WTC11 (cell line): ENCODE results near the gene GPATCH1. TPM values are rescaled to one million over a fixed set of nuclear protein-coding genes. Genes with fewer than 3 reads are reported as not detected.

Experiments
- ATAC-seq: fragments of 200-7000 bp; cut with Tn5 transposase; 2 replicates; pipeline ENCODE4 v1.10.0; 2021; ENCODE audit warnings: mild to moderate bottlenecking, moderate library complexity
- CTCF ChIA-PET: fragments of 300-600 bp; sonication (Branson Sonifier 250); formaldehyde crosslinking; loops from one replicate; lab custom pipeline; 2021; ENCODE audit warnings: antibody characterized with exemption; lab: Charles Lee
- POLR2A ChIA-PET: fragments of 350-600 bp; sonication (Branson Sonifier 250); formaldehyde crosslinking; loops from one replicate; lab custom pipeline; 2021; ENCODE audit warnings: antibody characterized with exemption; lab: Charles Lee
- DNase-seq: peaks from one replicate; pipeline ENCODE4 v3.0.0; 2021; ENCODE audit warnings: low spot score
- H3K27ac Mint-ChIP-seq: 2 replicates; pipeline ENCODE4 v1.8.0; 2021; ENCODE audit warnings: mixed read lengths
- H3K27me3 Mint-ChIP-seq: 2 replicates; pipeline ENCODE4 v1.8.0; 2021; ENCODE audit warnings: low read depth, mild to moderate bottlenecking, moderate library complexity, mixed read lengths
- H3K36me3 Mint-ChIP-seq: 2 replicates; pipeline ENCODE4 v1.8.0; 2021; ENCODE audit warnings: mixed read lengths
- H3K4me1 Mint-ChIP-seq: 2 replicates; pipeline ENCODE4 v1.8.0; 2022; ENCODE audit warnings: mixed read lengths
- H3K4me3 Mint-ChIP-seq: 2 replicates; pipeline ENCODE4 v1.8.0; 2021; ENCODE audit warnings: mild to moderate bottlenecking, moderate library complexity, mixed read lengths
- H3K9me3 Mint-ChIP-seq: 2 replicates; pipeline ENCODE4 v1.8.0; 2021; ENCODE audit warnings: mixed read lengths
- ATF2 ChIP-seq: sonication (generic); formaldehyde crosslinking; IDR thresholded peaks from 2 replicates; pipeline ENCODE4 v1.8.1; 2022; ENCODE audit warnings: low read depth, missing genetic modification reagents, borderline replicate concordance
- ATF6 ChIP-seq: sonication (generic); formaldehyde crosslinking; IDR thresholded peaks from 2 replicates; pipeline ENCODE4 v1.8.1; 2023; ENCODE audit warnings: mild to moderate bottlenecking, missing genetic modification reagents
- GRHL2 ChIP-seq: fragments of 250-450 bp; sonication (Bioruptor Pico); IDR thresholded peaks from 2 replicates; pipeline ENCODE4 v1.8.0; 2022; ENCODE audit warnings: mild to moderate bottlenecking, moderate library complexity; ENCODE audit not compliant: insufficient replicate concordance, severe bottlenecking
- HMGXB4 ChIP-seq: sonication (generic); formaldehyde crosslinking; IDR thresholded peaks from 2 replicates; pipeline ENCODE4 v1.8.1; 2023; ENCODE audit warnings: mild to moderate bottlenecking, moderate library complexity, missing genetic modification reagents
- IRF2 ChIP-seq: sonication (generic); formaldehyde crosslinking; IDR thresholded peaks from 2 replicates; pipeline ENCODE4 v1.8.0; 2022; ENCODE audit warnings: low read depth, missing genetic modification reagents, borderline replicate concordance
- MAX ChIP-seq: sonication (generic); formaldehyde crosslinking; IDR thresholded peaks from 2 replicates; pipeline ENCODE4 v1.8.0; 2022; ENCODE audit warnings: mild to moderate bottlenecking, missing genetic modification reagents
- NR2C2 ChIP-seq: sonication (generic); formaldehyde crosslinking; IDR thresholded peaks from 2 replicates; pipeline ENCODE4 v1.8.0; 2022; ENCODE audit warnings: mild to moderate bottlenecking, missing genetic modification reagents
- PRRX2 ChIP-seq: fragments of 250-450 bp; sonication (Bioruptor Pico); IDR thresholded peaks from 2 replicates; pipeline ENCODE4 v1.8.0; 2021; ENCODE audit warnings: mild to moderate bottlenecking
- SMAD4 ChIP-seq: sonication (generic); formaldehyde crosslinking; IDR thresholded peaks from 2 replicates; pipeline ENCODE4 v1.8.0; 2022; ENCODE audit warnings: mild to moderate bottlenecking, missing genetic modification reagents
- TCF7 ChIP-seq: sonication (generic); formaldehyde crosslinking; IDR thresholded peaks from 2 replicates; pipeline ENCODE4 v1.8.0; 2022; ENCODE audit warnings: mild to moderate bottlenecking, low read depth, missing genetic modification reagents, moderate library complexity
- ZBTB21 ChIP-seq: sonication (generic); formaldehyde crosslinking; IDR thresholded peaks from 2 replicates; pipeline ENCODE4 v1.8.1; 2023; ENCODE audit warnings: mild to moderate bottlenecking, missing genetic modification reagents, borderline replicate concordance
- ZBTB43 ChIP-seq: sonication (generic); formaldehyde crosslinking; IDR thresholded peaks from 2 replicates; pipeline ENCODE4 v1.8.1; 2023; ENCODE audit warnings: mild to moderate bottlenecking, missing genetic modification reagents
- ZMAT4 ChIP-seq: fragments of 250-450 bp; sonication (Bioruptor Pico); IDR thresholded peaks from 2 replicates; pipeline ENCODE4 v1.9.0; 2021; ENCODE audit warnings: mild to moderate bottlenecking
- ZNF138 ChIP-seq: sonication (generic); formaldehyde crosslinking; conservative IDR thresholded peaks from 2 replicates; pipeline ENCODE4 v1.8.1; 2022; ENCODE audit warnings: mild to moderate bottlenecking, moderate library complexity, missing genetic modification reagents
- ZNF219 ChIP-seq: sonication (generic); formaldehyde crosslinking; IDR thresholded peaks from 2 replicates; pipeline ENCODE4 v1.8.0; 2023; ENCODE audit warnings: missing genetic modification reagents, mild to moderate bottlenecking, borderline replicate concordance
- ZNF281 ChIP-seq: sonication (generic); formaldehyde crosslinking; IDR thresholded peaks from 2 replicates; pipeline ENCODE4 v1.8.0; 2023; ENCODE audit warnings: mild to moderate bottlenecking, missing genetic modification reagents
- ZNF396 ChIP-seq: fragments of 250-450 bp; sonication (Bioruptor Pico); IDR thresholded peaks from 2 replicates; pipeline ENCODE4 v1.8.0; 2021; ENCODE audit warnings: mild to moderate bottlenecking, moderate library complexity, borderline replicate concordance
- ZNF423 ChIP-seq: fragments of 250-450 bp; sonication (Bioruptor Pico); IDR thresholded peaks from 2 replicates; pipeline ENCODE4 v2.1.2; 2022; ENCODE audit warnings: mild to moderate bottlenecking, moderate library complexity
- ZNF512 ChIP-seq: sonication (generic); formaldehyde crosslinking; IDR thresholded peaks from 2 replicates; pipeline ENCODE4 v1.8.1; 2022; ENCODE audit warnings: missing genetic modification reagents, borderline replicate concordance
- ZNF671 ChIP-seq: fragments of 250-450 bp; sonication (Bioruptor Pico); IDR thresholded peaks from 2 replicates; pipeline ENCODE4 v1.8.0; 2021; ENCODE audit warnings: mild to moderate bottlenecking
- ZSCAN18 ChIP-seq: fragments of 250-450 bp; sonication (Bioruptor Pico); IDR thresholded peaks from 2 replicates; pipeline ENCODE4 v2.1.2; 2022; ENCODE audit warnings: mild to moderate bottlenecking, moderate library complexity
- total RNA-seq: library from RNA; stranded (reverse); gene quantifications from 3 replicates; pipeline ENCODE4 v1.2.3, GENCODE V29; 2021

GPATCH1 gene
- total RNA-seq, 1 experiment from 2014 or later = 10.7 TPM

- POLR2A ChIA-PET = no interaction called here
- Mint-ChIP-seq H3K4me3 (no peak overlapping the region), H3K27me3 (no peaks in the 10 kb centered on the region), H3K27ac (no peak overlapping the region), H3K4me1 (peaks cover 5% of the 10 kb centered on the region), H3K36me3 (peaks cover 49% of the 10 kb centered on the region), H3K9me3 (no peaks in the 10 kb centered on the region)
- no peak for ATAC-seq
- DNase-seq = no peak
- TF ChIP-seq ATF2 (CRISPR knock-in tag) (no peak), GRHL2 (CRISPR knock-in tag) (no peak), ZNF671 (CRISPR knock-in tag) (no peak), ZSCAN18 (CRISPR knock-in tag) (no peak), TCF7 (CRISPR knock-in tag) (no peak), ZNF219 (CRISPR knock-in tag) (no peak), ZNF396 (CRISPR knock-in tag) (no peak), PRRX2 (CRISPR knock-in tag) (no peak), IRF2 (no peak), ZNF512 (CRISPR knock-in tag) (no peak), MAX (CRISPR knock-in tag) (no peak), ATF6 (CRISPR knock-in tag) (no peak), ZNF138 (CRISPR knock-in tag) (no peak), SMAD4 (no peak), ZNF281 (CRISPR knock-in tag) (no peak)
- CTCF ChIA-PET = interaction anchor here (0.6 kb wide), 1 partner anchor 67 kb away, joined by 4 read pairs; no protein-coding TSS in a partner anchor
These were observed 13.6 kb downstream of the GPATCH1 start for GRCh38 chr19:33094436-33095067.

GRCh38 chr19:33096005-33096404 is 15.0 kb downstream of the GPATCH1 start:
- Mint-ChIP-seq H3K27ac (no peak overlapping the region), H3K4me3 (no peak overlapping the region), H3K4me1 (no peaks in the 10 kb centered on the region), H3K36me3 (peaks cover 40% of the 10 kb centered on the region), H3K27me3 (no peaks in the 10 kb centered on the region), H3K9me3 (no peaks in the 10 kb centered on the region)
- POLR2A ChIA-PET = no interaction called here
- CTCF ChIA-PET = no interaction called here
- ATAC-seq (no peak), DNase-seq (no peak)
- TF ChIP-seq SMAD4 = no peak
- TF ChIP-seq ZMAT4 (CRISPR knock-in tag) = no peak
- TF ChIP-seq ZBTB21 (CRISPR knock-in tag) = no peak
- no peak for TF ChIP-seq NR2C2 (CRISPR knock-in tag)
- no peak for TF ChIP-seq ZNF423 (CRISPR knock-in tag)
- no peak for TF ChIP-seq ZBTB43 (CRISPR knock-in tag)
- no peak for TF ChIP-seq PRRX2 (CRISPR knock-in tag)
- no peak for TF ChIP-seq HMGXB4
